GM18505 (cell line): ENCODE measurements around the gene ATXN10.
"Not testable (repeated sequence)": the region's sequence is repeated elsewhere in the genome, so short reads cannot be mapped to it uniquely, and the experiment has no call there.

ENCODE experiments used
- ATAC-seq: cut with Tn5 transposase; IDR thresholded peaks from one replicate; pipeline ENCODE4 v1.9.1; 2021; ENCODE audit not compliant: unreplicated experiment
- POLR2A ChIP-seq: IDR thresholded peaks from 4 replicates; pipeline ENCODE4 v1.6.1; 2011; ENCODE audit warnings: borderline replicate concordance; ENCODE audit not compliant: insufficient read depth, insufficient read length; ENCODE audit errors: extremely low read depth

The ATXN10 gene

DNA sequence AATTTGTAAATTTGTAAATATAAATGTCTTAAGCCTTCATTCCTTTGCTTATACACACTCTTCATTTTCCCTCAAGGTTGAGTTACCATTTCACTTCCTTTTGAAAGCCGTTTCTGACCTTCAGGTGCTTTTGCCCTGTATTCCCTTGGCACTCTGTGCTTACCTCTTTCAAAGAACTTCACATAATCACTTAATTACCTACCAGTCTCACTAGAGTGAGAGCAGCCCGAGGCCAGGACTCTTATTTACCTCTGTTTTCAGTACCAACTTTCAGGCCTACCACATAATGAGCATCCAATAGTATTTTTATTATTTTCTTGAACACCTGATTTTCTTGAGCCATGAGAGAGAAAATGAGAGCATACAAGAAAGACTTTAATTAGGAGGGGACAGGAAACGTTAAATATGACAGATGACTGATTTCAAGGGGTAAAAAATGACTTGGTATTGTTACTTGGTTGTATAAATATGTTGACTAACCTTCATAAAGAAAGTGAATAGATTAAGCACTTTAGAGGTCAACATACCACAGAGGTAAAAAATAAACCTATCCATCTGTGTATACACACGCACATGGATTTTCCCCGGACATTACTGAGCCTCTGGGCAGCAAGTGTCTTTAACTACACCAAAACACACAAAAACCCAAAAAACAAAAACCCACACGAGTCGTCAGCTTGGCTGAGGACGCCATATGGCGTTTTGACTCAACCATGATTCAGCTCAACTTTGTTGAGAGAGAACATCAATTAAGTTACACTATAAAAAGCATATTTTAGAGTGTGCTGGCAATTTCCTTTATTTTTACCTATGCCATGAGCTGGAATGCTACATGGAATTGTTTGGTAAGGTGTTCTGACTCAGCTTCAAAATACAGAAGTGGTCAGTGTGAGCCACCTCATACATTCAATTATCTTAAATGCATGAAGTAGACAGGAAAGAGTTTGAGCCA lies 7.6 kb downstream of the ATXN10 start:
- no peak for ATAC-seq
- TF ChIP-seq POLR2A, result no peak

DNA sequence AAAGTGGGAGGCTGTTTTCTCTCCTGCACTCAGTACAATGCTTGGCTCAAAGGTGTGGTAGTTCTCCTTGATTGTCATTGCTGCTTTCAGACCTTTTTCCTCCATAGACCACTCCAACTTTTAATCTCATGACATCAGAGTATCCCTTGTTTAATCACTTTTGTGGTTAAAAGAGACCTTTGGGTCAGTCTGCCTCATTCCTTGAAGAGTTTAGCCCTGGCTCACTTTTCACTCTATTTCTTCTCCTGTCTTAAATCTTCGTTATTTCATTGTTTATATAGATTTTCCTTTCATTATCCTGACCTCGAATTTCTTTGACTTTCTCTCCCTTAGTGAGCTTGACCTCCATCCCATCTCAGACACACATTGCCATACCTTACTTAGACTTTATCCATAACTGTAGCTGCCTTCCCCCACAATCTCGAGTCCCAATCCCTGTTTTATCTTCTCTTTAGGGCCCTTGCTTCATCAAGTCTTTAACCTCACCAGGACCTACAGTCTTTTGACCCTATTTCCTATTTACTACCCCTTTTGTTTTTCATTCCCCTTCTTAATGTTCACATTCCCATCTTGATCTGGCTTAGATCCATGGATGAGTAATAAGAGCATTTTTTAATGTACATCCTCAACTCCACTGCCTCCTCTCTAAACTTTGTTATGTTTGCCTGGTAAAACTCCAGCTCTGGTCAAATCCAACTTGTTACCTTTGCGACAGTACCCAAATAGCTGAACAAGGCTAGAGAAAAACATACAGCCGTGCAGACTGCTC lies 9.5 kb downstream of the ATXN10 start:
- no peak for ATAC-seq

DNA sequence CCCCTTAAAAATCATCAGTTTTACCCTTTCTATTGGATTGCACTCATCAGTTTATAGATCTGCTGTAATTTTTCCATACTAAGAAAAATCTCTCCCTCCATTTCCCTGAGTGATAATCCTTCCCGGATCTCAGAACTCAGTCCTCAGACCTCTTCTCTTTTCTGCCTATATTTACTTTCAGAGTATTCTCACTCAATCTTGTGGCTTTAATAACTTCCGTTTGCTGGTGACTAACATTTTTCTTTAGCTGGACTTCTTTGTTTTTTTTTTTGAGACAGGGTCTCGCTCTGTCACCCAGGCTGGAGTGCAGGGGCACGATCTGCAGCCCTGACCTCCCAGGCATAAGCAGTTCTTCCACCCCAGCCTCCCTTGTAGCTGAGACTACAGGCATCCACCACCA lies 10.4 kb downstream of the ATXN10 start:
- TF ChIP-seq POLR2A, result no peak
- no peak for ATAC-seq

More for the DNA sequence above, 9.5 kb downstream of the ATXN10 start:
- TF ChIP-seq POLR2A, result no peak

DNA sequence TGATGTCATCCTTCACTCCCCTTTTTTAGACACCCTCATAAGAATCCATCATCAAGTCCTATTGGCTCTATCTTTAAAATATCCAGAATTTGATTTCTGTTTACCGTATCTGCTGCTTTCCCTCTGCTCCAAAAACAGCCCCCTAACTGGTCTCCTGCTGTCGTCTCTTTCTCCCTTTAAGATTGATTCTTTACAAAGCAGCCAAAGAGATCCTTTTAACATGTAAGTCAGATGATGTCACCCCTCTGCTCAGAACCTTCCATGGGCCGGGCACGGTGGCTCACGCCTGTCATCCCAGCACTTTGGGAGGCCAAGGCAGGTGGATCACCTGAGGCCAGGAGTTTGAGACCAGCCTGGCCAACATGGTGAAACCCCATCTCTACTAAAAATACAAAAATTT lies 11.1 kb downstream of the ATXN10 start:
- ATAC-seq, result not testable (repeated sequence)

DNA sequence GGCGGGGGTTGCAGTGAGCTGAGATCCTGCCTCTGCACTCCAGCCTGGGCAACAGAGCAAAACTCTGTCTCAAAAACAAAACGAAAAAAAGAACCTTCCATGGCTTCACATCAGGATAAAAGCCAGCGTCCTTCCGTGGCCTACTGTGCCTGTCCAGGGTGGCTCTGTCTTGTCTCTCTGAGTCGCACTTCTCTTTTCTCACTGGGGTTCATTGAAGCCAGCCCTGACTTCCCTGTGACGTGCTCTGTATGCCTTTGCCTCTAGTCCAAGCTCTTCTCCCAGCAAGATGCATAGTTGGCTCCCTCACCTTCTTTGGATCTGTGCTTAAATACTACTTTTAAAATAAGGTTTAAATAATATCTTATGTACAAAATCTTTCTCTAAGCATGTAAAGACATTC lies 11.6 kb downstream of the ATXN10 start:
- no peak for TF ChIP-seq POLR2A
- no peak for ATAC-seq

DNA sequence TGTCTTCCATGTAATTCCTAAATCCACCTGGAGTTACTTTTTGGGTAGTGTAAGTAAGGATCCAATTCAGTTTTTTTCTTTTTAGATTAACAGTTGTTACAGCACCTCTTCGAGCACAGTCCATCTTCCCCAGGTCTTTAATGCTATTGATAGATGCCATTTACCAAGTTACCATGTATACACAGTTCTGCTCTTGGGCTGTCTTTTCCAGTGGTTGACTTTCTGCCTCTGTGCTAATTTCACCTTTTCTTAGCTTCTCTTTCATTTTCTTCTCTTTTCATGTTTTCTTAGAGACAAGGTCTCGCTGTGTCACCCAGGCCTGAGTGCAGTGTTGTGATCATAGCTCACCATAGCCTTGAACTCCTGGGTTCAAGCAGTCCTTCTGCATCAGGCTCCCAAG lies 12.0 kb downstream of the ATXN10 start:
- TF ChIP-seq POLR2A, result no peak
- ATAC-seq, result no peak

DNA sequence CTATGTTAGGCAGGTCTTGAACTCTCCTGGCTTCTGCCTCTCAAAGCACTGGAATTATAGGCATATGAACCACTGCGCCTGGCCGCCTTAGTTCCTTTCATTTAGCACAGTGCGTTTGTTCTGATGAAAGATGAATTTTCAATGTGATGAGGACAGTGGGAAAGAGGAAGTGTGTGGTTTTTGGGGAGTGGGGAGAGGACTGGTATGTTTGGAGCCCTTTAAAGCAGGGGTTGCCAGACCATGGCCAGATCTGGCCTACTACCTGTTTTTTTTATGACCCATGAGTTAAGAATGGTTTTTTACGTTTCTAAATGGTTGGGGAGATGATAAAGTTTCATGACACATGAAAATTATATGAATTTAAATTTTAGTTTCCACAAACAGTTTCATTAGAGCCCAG lies 12.5 kb downstream of the ATXN10 start:
- TF ChIP-seq POLR2A, result no peak
- no peak for ATAC-seq

DNA sequence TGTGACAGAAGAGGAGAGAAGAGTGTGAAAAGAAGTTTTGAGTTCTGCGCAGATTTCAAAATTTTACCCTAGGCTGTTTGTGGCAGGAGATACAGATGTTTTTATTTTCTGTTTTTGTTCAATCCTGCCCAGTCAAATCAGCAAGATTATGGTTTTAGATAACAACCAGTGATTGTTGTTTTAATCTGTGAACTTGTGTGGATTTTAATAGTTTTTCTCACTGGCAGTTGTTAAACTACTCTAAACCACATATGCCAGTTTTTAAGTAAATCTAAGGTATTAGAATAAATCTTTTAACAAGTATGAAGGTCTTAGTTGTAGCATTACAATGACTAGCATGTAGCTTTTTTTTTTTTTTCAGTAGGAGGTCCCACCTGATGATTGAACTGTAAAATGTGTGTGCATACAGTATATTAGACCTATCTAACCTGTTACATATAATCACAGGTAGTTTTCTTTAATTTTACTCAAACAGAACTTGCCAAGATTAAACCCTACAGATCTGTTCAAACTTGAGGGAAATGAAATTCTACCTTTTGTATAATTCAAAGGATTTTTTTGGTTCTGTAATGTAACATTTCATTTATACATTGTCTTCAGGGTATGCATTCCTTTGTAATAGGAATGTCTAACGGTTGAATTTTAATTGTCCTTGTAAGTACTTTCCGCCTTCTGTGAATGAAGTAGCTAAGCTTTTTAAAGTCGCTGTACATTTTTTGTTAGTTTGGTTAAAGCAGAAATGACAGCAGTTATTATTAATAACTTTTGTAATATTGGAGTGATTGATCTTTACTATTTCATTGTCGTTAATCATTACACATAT lies 13.3 kb downstream of the ATXN10 start:
- no peak for TF ChIP-seq POLR2A
- ATAC-seq, result no peak

DNA sequence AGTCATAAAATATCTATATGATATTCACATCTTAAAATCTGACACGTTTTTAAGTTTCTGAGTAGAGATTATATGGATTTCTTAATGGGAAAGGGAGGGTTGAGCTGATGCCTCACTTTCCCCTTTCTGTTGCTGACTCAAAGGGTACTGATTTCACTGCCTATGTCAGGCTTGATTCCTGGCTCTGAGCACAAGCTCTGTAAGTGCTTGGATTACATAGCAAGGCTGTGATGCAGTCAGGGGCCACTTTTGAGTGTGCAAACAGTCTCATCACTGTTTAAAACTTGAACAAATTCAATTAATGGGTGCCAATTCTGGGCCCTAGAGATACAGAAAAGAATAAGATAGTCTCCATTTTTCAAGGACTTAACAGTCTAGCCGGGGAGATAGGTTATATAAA lies 14.4 kb downstream of the ATXN10 start:
- no peak for TF ChIP-seq POLR2A
- no peak for ATAC-seq

DNA sequence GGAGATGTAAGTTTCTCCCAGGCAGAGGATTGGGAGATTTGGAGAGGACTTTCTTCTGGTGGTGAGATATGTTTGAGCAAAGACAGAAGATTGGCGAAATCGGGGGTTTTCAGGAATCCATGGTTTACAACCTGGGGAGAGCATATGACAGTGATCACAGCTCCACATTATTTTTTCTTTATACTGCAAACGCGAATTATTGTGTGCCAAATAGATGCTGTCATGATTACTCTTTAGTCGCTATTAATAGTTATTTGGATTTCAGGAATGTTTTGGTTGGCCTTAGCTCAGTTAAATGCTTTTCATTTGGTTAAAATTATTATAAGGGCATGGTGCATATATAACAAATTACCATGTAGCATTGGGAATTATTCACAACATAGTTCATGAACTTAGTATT lies 15.2 kb downstream of the ATXN10 start:
- TF ChIP-seq POLR2A, result no peak
- ATAC-seq, result no peak

DNA sequence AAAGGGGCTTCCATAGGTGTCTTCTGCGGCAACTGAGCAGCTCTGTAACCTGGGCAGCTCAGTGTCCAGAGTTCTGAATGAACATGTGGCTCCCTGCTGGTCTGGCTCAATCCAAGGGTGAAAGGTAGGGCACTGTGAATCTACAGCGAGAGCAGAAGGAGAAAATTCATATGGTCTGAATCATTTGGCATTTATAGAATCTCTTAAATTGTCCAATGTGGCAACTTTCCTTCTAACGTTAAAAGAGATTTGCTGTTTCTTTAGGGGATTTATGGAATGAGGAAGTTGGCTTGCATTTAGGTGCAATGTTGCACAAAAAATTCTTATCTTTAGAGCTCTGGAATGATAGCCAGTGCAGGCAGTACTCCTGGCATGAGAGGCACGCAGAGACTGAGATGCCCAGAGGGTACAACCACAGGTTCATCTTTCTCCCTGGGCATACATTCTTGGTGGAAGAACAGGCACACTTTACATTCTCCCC lies 17.0 kb downstream of the ATXN10 start:
- ATAC-seq, result no peak

DNA sequence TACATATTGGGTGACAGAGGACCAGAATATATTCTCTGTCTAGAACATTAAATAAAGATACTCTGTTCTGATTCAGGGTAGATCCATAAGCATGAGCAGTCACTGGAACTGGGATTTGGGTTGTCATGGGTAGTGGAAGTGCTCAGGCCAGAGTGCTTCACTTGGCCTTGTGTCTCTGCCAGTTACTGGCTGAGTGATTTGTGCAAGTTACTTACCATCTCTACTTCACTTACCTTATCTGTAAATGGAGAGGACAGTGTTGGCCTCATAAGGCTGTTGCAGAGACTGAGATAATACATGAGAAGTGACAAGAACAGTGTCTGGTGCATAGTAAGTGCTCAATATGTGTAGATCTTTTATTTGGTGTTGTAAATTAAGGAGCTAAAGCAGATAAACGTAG lies 17.6 kb downstream of the ATXN10 start:
- no peak for TF ChIP-seq POLR2A
- no peak for ATAC-seq

More for the DNA sequence above, 17.0 kb downstream of the ATXN10 start:
- no peak for TF ChIP-seq POLR2A

DNA sequence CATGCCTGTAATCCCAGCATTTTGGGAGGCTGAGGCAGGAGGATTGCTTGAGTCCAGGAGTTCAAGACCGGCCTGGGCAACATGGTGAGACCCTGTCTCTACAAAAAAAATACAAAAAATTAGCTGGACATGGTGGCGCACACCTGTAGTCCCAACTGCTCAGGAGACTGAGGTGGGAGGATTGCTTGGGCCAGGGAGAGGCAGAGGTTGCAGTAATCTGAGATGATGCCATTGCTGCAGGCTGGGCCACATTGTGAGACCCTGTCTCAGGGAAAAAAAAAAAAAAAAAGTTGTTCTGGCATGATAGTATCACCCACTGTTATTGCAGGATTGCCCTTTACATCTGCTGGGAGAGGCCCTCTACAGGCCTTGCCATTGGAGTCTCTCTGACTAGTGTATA lies 18.4 kb downstream of the ATXN10 start:
- no peak for ATAC-seq
- no peak for TF ChIP-seq POLR2A
